ENCODE data around the gene ST6GALNAC3.

DNA sequence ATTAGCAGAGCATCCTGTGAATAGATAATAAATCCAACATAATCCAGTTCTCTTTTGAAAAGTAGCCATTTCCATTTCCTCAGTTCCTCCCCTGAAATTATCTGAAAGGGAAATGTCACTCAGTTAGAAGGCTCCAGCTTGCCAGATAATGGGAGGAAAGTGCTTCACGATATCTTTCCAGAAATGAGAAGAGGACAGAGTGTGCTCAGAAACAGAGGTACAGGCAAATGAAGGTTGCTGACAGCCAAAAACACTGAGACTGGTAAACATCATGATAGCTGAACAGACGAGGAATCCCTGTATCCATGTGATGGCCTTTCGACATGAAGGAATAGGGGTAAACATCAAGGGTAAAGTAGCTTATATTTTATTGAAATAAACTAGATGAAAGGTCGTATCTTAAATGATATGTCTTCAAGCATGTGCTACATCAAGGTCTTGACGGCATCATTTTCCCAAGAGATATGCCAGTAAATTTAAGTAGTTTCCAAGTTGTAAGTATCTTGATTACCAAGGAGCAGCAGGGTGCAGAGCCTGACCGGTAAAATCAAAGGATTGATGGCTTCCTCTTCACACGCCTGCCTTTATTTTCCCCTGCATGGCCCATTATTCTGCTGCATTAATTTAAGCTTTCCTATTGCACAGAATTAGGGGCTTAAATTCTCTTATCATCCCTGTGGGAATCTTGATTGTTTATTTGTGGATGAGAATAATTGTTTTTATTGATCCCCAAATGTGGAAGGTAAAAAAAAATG, 548.4 kb downstream of the ST6GALNAC3 start:
- TF ChIP-seq CTCF (IDR thresholded peaks at IDR 0.05) (no peak), POLR2A (IDR thresholded peaks at IDR 0.05) (no peak)

Measured in heart left ventricle (tissue), 13 donors.